NT2/D1 (cell line): Measurements from ENCODE around the gene PDZRN3.

Experiments
- YY1 ChIP-seq: IDR thresholded peaks from 2 replicates; pipeline ENCODE4 v1.6.1; 2011; ENCODE audit not compliant: insufficient read length, insufficient read depth
- ZNF274 ChIP-seq: IDR thresholded peaks from 2 replicates; pipeline ENCODE4 v1.6.1; 2011; ENCODE audit warnings: mild to moderate bottlenecking, low read depth, low read length

DNA sequence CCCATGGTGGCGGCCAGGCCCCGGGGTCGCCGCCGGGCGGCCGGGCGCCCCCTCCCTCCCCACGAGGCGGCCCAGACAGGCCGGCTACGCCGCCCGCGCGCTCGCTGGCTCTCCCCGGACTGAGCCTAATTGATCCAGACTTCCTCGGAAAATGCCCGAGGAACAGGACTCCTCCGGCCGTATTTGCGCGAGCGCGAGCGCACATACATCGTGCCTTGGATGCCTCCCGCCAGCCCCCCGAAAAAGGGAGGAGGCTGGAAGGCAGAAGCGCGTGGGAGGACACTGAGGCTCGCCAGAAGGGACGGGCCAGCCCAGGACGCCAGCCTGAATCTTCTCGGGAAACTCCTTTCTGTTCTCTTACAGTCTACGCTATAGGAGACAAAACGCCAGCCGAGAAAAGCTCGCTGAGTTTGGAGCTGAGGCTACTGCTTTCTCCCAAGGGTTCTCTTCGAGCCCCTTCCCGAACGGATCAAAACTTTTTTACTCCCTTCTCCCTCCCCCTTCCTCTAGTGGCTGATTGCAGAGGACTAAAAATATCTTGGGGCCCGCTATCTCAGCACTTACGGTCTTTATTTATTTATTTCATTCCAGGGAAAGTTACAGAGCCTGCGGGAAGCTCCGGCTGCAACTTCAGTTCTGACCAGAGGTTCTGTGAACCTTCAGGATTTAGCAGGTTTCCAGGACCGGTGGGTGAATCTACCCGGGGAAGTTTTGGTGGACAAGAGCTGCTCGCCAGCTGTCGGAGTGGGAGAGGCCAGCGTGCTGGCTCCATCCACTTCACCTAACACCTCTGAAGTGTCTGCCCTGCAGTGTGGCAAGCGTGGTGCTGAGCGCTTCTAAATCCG is at the start of gene PDZRN3:
- TF ChIP-seq YY1 (no peak), ZNF274 (no peak)
